Fibroblast of villous mesenchyme (primary cell): ENCODE measurements around the gene ALG11. TPM values are rescaled to one million over a fixed set of nuclear protein-coding genes. Genes with fewer than 3 reads are reported as not detected.

Source experiments
- DNase-seq: peaks from one replicate; pipeline ENCODE4 v3.0.0-alpha.2; 2010; ENCODE audit warnings: low read depth
- H3K4me3 ChIP-seq: 2 replicates; pipeline ENCODE4 v1.5.1; 2011; ENCODE audit warnings: low read depth, mild to moderate bottlenecking, low read length
- CTCF ChIP-seq: IDR thresholded peaks from 2 replicates; pipeline ENCODE4 v1.5.1; 2012; ENCODE audit warnings: low read depth, mild to moderate bottlenecking, low read length; ENCODE audit not compliant: insufficient read depth
- total RNA-seq: library from RNA; depleted of rRNA; stranded (reverse); fragments of >200 nt; gene quantifications from 2 replicates; pipeline ENCODE4 v1.2.3, GENCODE V29; 2012

The ALG11 gene
- total RNA-seq: 20.0 and 26.3 TPM in 2 replicates

GRCh38 chr13:52011632-52012511, at the start of gene ALG11:
TSS of gene ALG11 (plus strand) at chr13:52012398. CDS start at chr13:52012419, 21 bp downstream.
- H3K4me3 ChIP-seq: peak within 1 kb of the TSS; percentile 96
- peak; percentile 98 for DNase-seq
- TF ChIP-seq CTCF: no peak

GRCh38 chr13:51966186-51966585, 46.0 kb upstream of the ALG11 start:
- DNase-seq: no peak
- H3K4me3 ChIP-seq: no peak overlapping the region
- TF ChIP-seq CTCF: no peak

- no peak for DNase-seq
- no peak overlapping the region for H3K4me3 ChIP-seq
- TF ChIP-seq CTCF: no peak
Measured at GRCh38 chr13:51967482-51968446, 44.4 kb upstream of the ALG11 start.

- no peak overlapping the region for H3K4me3 ChIP-seq
- DNase-seq: no peak
- TF ChIP-seq CTCF: no peak
Measured at GRCh38 chr13:51970349-51970748, 41.8 kb upstream of the ALG11 start.

- DNase-seq: no peak
- no peak overlapping the region for H3K4me3 ChIP-seq
- TF ChIP-seq CTCF: no peak
Measured at GRCh38 chr13:51971520-51972426, 40.4 kb upstream of the ALG11 start.

- no peak for DNase-seq
- no peak overlapping the region for H3K4me3 ChIP-seq
- TF ChIP-seq CTCF: no peak
Measured at GRCh38 chr13:51974482-51974881, 37.7 kb upstream of the ALG11 start.
